ENCODE results near the gene ANKS1B.
A peak's percentile ranks its signal among the peaks of the same experiment; 100 is the strongest.

The ANKS1B gene

GRCh38 chr12:98709022-98709421 lies 1275.7 kb downstream of the ANKS1B start:
- no peak overlapping the region for H3K9ac ChIP-seq
- H3K4me2 ChIP-seq (ENCODE audit: low read length), result no peak overlapping the region
- H3K9me3 ChIP-seq (ENCODE audit: control insufficient read depth, low read length), result no peaks in the 10 kb centered on the region
- H3K27me3 ChIP-seq (ENCODE audit: control insufficient read depth, insufficient read depth, low read length), result no peaks in the 10 kb centered on the region
- no peak overlapping the region for H3K27ac ChIP-seq
- no peak overlapping the region for H2AFZ ChIP-seq
- no peaks in the 10 kb centered on the region for H3K36me3 ChIP-seq (ENCODE audit: control insufficient read depth, insufficient read depth, low read length)
- H3K4me3 ChIP-seq (ENCODE audit: low read depth, low read length), result no peak overlapping the region
- H3K4me1 ChIP-seq, result no peaks in the 10 kb centered on the region
- H3K79me2 ChIP-seq, result no peaks in the 10 kb centered on the region
- no peak for TF ChIP-seq CTCF (IDR thresholded peaks at IDR 0.05)

GRCh38 chr12:98701166-98701565 lies 1283.6 kb downstream of the ANKS1B start:
- Histone ChIP-seq H3K36me3 (ENCODE audit: control insufficient read depth, insufficient read depth, low read length) (no peaks in the 10 kb centered on the region), H2AFZ (no peak overlapping the region), H3K4me3 (ENCODE audit: low read depth, low read length) (no peak overlapping the region), H3K79me2 (no peaks in the 10 kb centered on the region), H3K27me3 (ENCODE audit: control insufficient read depth, insufficient read depth, low read length) (no peaks in the 10 kb centered on the region), H3K27ac (no peak overlapping the region), H3K4me2 (ENCODE audit: low read length) (no peak overlapping the region), H3K9ac (no peak overlapping the region), H3K9me3 (ENCODE audit: control insufficient read depth, low read length) (no peaks in the 10 kb centered on the region), H3K4me1 (peaks cover 18% of the 10 kb centered on the region)
- TF ChIP-seq CTCF (IDR thresholded peaks at IDR 0.05), result no peak

- TF ChIP-seq CTCF (IDR thresholded peaks at IDR 0.05), result no peak
- Histone ChIP-seq H3K36me3 (ENCODE audit: control insufficient read depth, insufficient read depth, low read length) (no peaks in the 10 kb centered on the region), H3K79me2 (no peaks in the 10 kb centered on the region), H3K27me3 (ENCODE audit: control insufficient read depth, insufficient read depth, low read length) (no peaks in the 10 kb centered on the region), H3K4me2 (ENCODE audit: low read length) (no peak overlapping the region), H3K9ac (no peak overlapping the region), H3K4me3 (ENCODE audit: low read depth, low read length) (no peak overlapping the region), H2AFZ (peak overlapping the region; percentile 31), H3K9me3 (ENCODE audit: control insufficient read depth, low read length) (no peaks in the 10 kb centered on the region), H3K27ac (peak overlapping the region; percentile 67), H3K4me1 (peaks cover 22% of the 10 kb centered on the region)
Measured at GRCh38 chr12:98699586-98699985, 1285.2 kb downstream of the ANKS1B start.

- Histone ChIP-seq H3K27ac (peak overlapping the region; percentile 67), H3K79me2 (no peaks in the 10 kb centered on the region), H3K36me3 (ENCODE audit: control insufficient read depth, insufficient read depth, low read length) (no peaks in the 10 kb centered on the region), H3K4me1 (peaks cover 22% of the 10 kb centered on the region), H3K27me3 (ENCODE audit: control insufficient read depth, insufficient read depth, low read length) (no peaks in the 10 kb centered on the region), H2AFZ (peak overlapping the region; percentile 31), H3K9ac (no peak overlapping the region), H3K4me2 (ENCODE audit: low read length) (no peak overlapping the region), H3K9me3 (ENCODE audit: control insufficient read depth, low read length) (no peaks in the 10 kb centered on the region), H3K4me3 (ENCODE audit: low read depth, low read length) (no peak overlapping the region)
- peak; percentile 67 for TF ChIP-seq CTCF (IDR thresholded peaks at IDR 0.05)
Measured at GRCh38 chr12:98698603-98699463, 1285.9 kb downstream of the ANKS1B start.

GRCh38 chr12:98697209-98697608 lies 1287.5 kb downstream of the ANKS1B start:
- Histone ChIP-seq H3K27me3 (ENCODE audit: control insufficient read depth, insufficient read depth, low read length) (no peaks in the 10 kb centered on the region), H3K4me3 (ENCODE audit: low read depth, low read length) (no peak overlapping the region), H3K79me2 (no peaks in the 10 kb centered on the region), H3K9me3 (ENCODE audit: control insufficient read depth, low read length) (no peaks in the 10 kb centered on the region), H3K27ac (no peak overlapping the region), H3K4me1 (peaks cover 22% of the 10 kb centered on the region), H3K4me2 (ENCODE audit: low read length) (no peak overlapping the region), H3K9ac (no peak overlapping the region), H3K36me3 (ENCODE audit: control insufficient read depth, insufficient read depth, low read length) (no peaks in the 10 kb centered on the region), H2AFZ (no peak overlapping the region)
- no peak for TF ChIP-seq CTCF (IDR thresholded peaks at IDR 0.05)

Data from parathyroid adenoma (tissue), 2 donors.